NOMO-1 treated with DMSO at 0.1 percent for 48 hours (cell line): ENCODE data around the gene ATP9A.

Experiments used
- DNase-seq: peaks from one replicate; lab custom pipeline; 2025; ENCODE audit not compliant: unreplicated experiment; lab: John Stamatoyannopoulos, UW

The ATP9A gene

DNA sequence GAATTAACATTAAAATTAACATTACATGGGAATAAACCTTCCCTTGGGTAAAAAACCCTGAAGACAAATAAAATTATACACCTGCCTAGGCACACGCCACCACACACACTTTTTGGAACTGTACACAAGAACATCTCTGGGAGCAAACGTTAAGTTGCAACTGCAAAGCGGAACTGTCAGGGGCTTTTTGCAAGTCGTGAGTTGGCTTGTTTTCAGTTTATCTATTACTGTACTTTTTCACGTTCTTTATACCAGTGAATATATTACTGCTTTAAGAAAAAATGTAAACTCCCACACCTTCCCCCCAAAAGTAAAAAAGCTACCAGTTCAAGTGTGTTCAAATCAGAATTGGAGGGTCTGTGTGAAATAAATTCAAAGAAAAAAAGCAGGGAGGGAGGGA, 160.1 kb downstream of the ATP9A start:
- no peak for DNase-seq

- DNase-seq: no peak
Measured at GRCh38 chr20:51607170-51607569, 161.0 kb downstream of the ATP9A start.

- no peak for DNase-seq
Measured at GRCh38 chr20:51604851-51605250, 163.3 kb downstream of the ATP9A start.

DNA sequence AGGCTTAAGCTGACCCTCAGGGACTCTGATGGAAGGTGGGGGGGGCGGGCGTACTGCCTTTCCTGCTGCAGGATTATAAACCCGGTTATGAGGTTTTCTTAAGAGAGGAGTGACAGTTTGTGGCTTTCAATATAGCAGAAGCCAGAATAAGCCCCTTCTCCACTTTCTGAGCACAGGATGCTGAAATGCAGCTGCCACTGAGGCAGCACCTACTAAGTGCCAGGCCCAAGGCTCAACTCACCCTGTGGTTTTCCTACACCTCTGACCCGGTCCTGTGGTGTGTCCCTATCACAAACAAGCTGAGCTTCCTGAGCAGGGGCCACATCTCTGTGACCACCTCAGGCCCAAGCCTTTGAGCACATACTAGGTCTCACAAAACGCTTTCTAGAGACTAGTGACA, 166.1 kb downstream of the ATP9A start:
- no peak for DNase-seq

DNA sequence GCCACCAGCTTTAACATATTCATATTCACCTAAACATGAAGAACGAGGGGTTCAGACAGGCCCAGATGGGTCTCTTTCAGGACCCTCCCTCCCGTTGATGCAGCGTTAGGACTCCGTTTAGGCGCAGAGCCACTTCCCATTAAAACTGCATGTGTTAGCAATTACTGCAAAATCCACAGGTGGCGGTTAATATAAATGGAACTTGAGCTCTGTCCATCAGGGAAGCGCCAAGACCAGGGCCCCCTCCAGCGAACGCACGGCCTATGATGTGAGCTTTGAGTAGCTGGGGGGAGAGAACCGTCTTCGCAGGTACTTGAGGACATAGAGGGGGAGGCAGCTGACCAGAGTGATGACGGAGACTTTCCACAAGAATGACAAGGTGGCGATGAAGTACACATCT, 167.2 kb downstream of the ATP9A start:
- no peak for DNase-seq

GRCh38 chr20:51600016-51600420, 168.2 kb downstream of the ATP9A start:
- no peak for DNase-seq

DNA sequence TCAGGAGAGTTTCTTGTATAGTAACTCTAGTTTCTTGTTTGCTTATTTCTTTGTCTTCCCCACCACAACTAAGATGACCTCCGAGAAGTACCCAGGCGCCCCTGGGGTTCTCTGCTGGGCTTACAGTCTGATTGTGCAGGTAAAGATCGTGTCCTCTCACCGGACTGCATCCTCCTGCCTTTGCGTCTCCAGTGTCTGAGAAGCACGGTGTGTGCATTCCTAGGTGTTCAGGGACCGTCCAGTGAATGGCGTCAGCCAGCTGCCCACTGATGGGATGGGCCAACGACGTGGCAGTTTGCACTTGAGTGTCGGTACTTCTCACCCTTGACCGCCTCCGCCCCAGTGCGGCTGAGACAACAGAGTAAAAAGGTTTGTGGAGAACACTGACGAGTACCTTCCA, 169.6 kb downstream of the ATP9A start:
- DNase-seq: no peak

GRCh38 chr20:51597389-51598231, 170.6 kb downstream of the ATP9A start:
- no peak for DNase-seq

DNA sequence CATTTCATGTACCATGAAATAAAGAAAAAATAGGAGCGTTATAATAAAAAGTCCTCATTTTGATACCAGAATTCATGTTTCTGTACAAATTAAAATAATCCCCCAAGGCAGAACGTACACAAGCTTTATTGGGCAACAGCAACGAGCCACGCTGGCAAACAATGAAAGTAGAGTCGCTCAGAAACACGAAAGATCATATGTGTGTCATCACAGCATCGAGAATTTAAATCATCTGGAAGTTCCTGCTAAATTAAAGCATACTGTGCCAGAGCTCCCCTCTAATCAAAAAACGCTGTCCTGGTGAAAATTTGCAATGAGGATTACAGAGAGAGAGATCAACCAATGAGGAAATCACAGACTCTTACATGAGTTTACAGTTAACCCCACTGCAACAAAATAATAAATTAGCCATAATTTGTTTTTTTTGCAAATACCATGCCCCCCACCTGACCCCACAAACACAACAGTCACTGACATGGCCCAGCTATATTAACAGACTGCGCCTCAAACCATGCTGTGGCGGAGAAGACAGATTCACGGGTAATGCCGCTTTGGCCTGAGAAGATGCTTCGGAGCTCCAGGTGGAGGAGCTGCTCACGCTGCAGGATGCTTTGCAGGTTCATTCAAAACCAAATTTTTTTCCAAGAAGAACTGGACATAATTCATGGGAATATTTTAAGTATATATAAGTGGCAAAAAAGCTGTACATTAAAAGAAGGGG, 171.4 kb downstream of the ATP9A start:
- DNase-seq: no peak

DNA sequence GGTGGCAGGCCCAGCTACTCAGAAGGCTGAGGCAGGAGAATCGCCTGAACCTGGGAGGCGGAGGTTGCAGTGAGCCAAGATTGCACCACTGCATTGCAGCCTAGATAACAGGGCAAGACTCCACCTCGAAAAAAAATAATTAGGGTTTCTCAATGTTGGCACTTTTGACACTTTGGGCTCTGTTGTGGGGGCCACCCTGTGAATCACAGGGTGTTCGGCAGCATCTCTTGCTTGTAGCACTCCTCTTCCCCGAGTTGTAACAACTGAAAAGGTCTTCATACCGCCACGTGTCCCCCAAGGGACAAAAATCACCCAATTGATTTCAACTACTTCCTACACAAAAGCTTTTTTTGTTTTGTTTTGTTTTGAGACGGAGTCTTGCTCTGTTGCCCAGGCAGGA, 172.4 kb downstream of the ATP9A start:
- DNase-seq: no peak

DNA sequence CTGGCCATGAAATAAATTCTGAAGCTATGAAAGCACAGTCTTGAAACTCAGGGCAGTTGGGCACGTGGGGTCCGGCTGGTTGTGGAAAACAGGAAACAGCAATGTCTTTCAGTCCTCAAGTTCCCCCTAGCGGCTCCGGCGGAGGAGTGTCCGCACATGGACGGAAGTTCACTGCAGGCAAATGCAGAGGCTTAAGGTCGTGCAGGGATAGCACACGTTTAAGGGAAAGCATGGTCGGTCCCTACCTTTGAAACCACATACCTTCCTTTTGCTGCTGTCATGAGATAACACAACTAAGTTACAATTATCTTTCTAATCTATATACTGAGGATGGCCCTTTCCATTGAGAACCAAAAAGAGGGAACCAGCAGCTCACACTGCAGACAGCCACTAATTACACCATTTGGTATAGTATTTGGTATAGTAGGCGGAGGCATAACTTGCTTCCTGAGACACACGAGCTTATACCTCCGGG, 173.1 kb downstream of the ATP9A start:
- DNase-seq: peak; percentile 95

DNA sequence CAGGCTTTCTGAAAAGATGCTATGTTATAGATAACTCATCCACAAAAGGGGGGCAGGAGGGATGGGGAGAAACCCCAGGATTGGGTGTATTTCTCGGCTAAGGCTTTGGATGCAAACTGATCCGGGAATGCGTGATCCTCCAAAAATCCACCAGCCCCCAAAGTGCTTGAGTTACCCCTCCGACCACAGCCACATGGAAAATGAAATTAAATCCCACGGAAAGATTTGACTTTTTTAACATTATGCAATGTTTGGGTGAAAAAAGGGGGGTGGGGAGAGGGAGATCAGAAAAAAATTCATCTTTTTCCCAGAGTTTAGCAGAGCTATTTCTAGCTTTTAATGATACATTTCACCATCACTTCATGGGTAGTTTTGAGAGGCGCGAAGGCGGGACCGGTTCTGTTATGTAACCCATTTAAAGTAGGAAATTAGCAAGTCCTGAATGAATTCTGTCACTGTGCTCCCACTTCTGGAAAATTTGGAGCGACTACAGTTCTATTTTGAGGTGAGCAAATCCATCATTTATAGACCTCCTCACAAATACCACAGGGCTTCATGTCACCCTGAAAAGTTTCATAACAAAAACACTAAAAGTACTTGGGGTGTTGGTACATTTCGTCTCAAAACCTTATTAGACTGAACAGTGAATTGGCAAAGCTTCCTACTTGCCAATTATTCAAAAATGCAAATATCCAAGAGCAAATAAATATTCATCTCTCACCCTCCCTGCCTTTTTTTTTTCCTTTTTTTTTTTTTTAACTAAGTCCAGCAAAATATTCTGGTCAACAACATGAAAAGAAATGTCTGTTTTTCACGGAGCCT, 173.7 kb downstream of the ATP9A start:
- peak; percentile 64 for DNase-seq

- no peak for DNase-seq
Measured at GRCh38 chr20:51593584-51593983, 174.6 kb downstream of the ATP9A start.

GRCh38 chr20:51592564-51592963, 175.6 kb downstream of the ATP9A start:
- DNase-seq: no peak

GRCh38 chr20:51591871-51592270, 176.3 kb downstream of the ATP9A start:
- DNase-seq: no peak

DNA sequence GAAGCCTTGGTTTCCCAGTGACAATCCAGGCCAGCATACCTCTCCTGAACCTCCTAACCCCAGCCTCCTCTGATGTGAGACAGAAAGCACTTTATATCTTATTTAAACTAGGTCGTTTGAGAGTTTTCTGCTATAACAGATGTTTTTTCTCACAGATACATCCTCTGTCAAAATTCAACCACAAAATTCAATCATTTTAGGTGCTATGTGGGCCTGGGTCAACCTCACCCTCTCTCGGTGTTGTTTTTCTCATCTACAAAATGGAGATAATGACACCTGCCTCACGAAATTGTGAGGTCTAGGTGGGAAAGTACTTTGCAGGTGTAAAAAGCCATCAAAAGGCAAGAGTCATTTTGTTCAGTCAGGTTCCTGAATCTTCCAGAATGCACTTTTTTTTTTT, 179.4 kb downstream of the ATP9A start:
- DNase-seq: no peak

DNA sequence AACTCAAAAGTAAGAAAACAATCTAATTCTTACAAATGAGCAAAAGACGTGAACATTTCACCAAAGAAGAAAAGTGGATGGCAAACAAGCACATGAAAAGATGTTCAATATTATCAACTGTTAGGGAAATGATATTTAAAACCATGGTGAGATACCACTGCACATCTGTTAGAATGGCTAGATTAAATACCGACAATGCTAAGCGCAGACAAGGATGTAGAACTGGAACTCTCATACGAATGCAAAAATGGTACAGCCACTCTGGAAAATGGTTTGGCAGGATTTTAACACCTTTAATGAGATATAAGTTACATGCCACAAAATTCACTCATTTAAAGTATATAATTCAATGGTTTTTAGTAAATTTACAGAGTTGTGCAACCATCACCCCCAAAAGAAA, 181.0 kb downstream of the ATP9A start:
- no peak for DNase-seq

DNA sequence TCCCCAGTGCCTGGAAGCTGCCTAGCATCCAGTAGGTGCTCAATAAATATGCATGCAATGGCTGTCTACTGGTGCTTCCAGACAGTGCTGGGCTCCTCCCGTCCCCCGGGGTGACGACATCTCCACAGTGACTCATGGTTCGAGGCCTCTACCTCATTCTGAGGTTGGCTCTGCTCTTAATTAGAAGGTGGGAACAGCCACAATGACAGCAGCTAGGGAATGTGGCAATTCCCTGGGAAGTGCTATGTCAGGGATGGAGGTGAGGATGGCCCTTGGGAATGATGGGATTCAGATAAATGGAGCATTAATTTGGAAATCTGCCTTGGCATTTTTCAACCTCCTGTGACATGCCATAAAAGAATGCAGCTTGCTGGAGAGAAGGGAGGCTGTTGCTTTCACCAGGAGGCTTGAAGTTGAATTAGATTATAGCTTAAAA, 182.2 kb downstream of the ATP9A start:
- no peak for DNase-seq

DNA sequence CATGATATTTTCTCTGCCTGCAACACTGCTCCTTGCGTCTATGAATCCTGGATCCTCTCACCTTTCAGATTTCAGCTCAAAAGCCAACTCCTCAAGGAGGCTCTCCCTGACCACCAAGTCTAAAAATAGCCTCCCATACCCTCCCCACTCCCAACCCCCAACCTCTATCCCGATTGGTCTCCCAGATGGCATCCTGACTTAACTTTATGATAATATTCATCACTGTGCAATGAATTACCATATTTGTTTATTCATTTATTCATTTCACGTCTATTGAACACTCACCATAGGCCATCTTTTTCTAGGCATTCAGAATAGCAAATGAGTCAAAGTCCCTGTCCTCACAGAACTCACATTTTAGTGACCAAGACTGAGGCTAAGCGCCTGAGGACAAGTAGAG, 183.0 kb downstream of the ATP9A start:
- no peak for DNase-seq

GRCh38 chr20:51584737-51585136, 183.5 kb downstream of the ATP9A start:
- no peak for DNase-seq

DNA sequence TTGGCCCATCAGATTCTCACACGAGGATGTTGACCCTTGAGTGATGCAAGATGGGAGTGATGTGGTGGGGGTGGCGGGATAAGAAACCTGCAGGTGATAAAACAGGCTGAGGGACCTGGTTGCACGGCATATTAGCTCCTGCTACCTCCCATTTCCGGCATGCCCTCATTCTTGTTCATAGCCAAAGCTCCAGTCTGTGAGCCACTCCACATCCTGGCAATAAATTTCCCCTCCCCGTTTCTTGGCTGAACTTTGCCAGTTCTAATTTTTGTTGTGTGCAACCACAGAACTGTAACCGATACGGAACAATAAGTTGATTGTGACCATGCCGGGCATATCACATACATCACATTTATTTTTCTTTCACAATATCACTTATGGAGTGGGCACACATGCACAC, 184.1 kb downstream of the ATP9A start:
- DNase-seq: no peak
